H9 (cell line): Measurements from ENCODE around the gene ABHD17B. TPM values are rescaled to one million over a fixed set of nuclear protein-coding genes. Genes with fewer than 3 reads are reported as not detected.

Source experiments
- DNase-seq: peaks from one replicate; pipeline ENCODE4 v3.0.0-alpha.2; 2017
- H2AFZ ChIP-seq: one replicate; pipeline ENCODE4 v1.6.1; 2013; ENCODE audit warnings: mild to moderate bottlenecking, low read length, control low read depth, moderate library complexity
- H2AK5ac ChIP-seq: 2 replicates; pipeline ENCODE4 v1.6.1; 2013; ENCODE audit warnings: low read length, control low read depth, mixed read lengths; ENCODE audit not compliant: insufficient read length
- H2BK120ac ChIP-seq: one replicate; pipeline ENCODE4 v1.6.1; 2013; ENCODE audit warnings: low read depth, mild to moderate bottlenecking, low read length, control low read depth, inconsistent platforms; ENCODE audit not compliant: poor library complexity, severe bottlenecking
- H2BK12ac ChIP-seq: 2 replicates; pipeline ENCODE4 v1.6.1; 2013; ENCODE audit warnings: low read length, control low read depth, mixed read lengths, low read depth; ENCODE audit not compliant: insufficient read length
- H2BK15ac ChIP-seq: 2 replicates; pipeline ENCODE4 v1.6.1; 2013; ENCODE audit warnings: low read depth, low read length, control low read depth
- H2BK20ac ChIP-seq: one replicate; pipeline ENCODE4 v1.6.1; 2013; ENCODE audit warnings: low read depth, mild to moderate bottlenecking, low read length, control low read depth, inconsistent platforms; ENCODE audit not compliant: poor library complexity, severe bottlenecking
- H2BK5ac ChIP-seq: 2 replicates; pipeline ENCODE4 v1.6.1; 2013; ENCODE audit warnings: low read length, control low read depth, mixed read lengths; ENCODE audit not compliant: insufficient read length
- H3K14ac ChIP-seq: 2 replicates; pipeline ENCODE4 v1.6.1; 2013; ENCODE audit warnings: low read length, control low read depth; ENCODE audit not compliant: insufficient read depth
- H3K18ac ChIP-seq: 2 replicates; pipeline ENCODE4 v1.6.1; 2013; ENCODE audit warnings: low read depth, mild to moderate bottlenecking, mixed read lengths, low read length, control low read depth; ENCODE audit not compliant: insufficient read length
- H3K23ac ChIP-seq: 2 replicates; pipeline ENCODE4 v1.6.1; 2013; ENCODE audit warnings: low read length, control low read depth, mixed read lengths, low read depth; ENCODE audit not compliant: insufficient read length
- H3K23me2 ChIP-seq: 2 replicates; pipeline ENCODE4 v1.6.1; 2013; ENCODE audit warnings: low read depth, mild to moderate bottlenecking, mixed read lengths, low read length, control low read depth; ENCODE audit not compliant: insufficient read length, poor library complexity, severe bottlenecking
- H3K27ac ChIP-seq: 2 replicates; pipeline ENCODE4 v1.5.1; 2013; ENCODE audit warnings: low read length, control low read depth, mixed read lengths, low read depth; ENCODE audit not compliant: insufficient read length
- H3K27me3 ChIP-seq: 2 replicates; pipeline ENCODE4 v1.6.1; 2013; ENCODE audit warnings: low read length, control low read depth, inconsistent platforms; ENCODE audit not compliant: insufficient read depth
- H3K4ac ChIP-seq: 2 replicates; pipeline ENCODE4 v1.6.1; 2013; ENCODE audit warnings: low read depth, mild to moderate bottlenecking, control low read depth, inconsistent platforms, low read length, moderate library complexity
- H3K4me1 ChIP-seq: 2 replicates; pipeline ENCODE4 v1.6.1; 2013; ENCODE audit warnings: low read length, control low read depth, inconsistent platforms; ENCODE audit not compliant: insufficient read depth
- H3K4me2 ChIP-seq: 2 replicates; pipeline ENCODE4 v1.6.1; 2013; ENCODE audit warnings: low read length, control low read depth, mixed read lengths; ENCODE audit not compliant: insufficient read length, insufficient read depth
- H3K56ac ChIP-seq: 2 replicates; pipeline ENCODE4 v1.6.1; 2013; ENCODE audit warnings: low read depth, mild to moderate bottlenecking, mixed read lengths, low read length, control low read depth; ENCODE audit not compliant: insufficient read length
- H3K79me1 ChIP-seq: 2 replicates; pipeline ENCODE4 v1.6.1; 2013; ENCODE audit warnings: low read depth, mild to moderate bottlenecking, moderate library complexity, low read length, control low read depth, inconsistent platforms; ENCODE audit not compliant: insufficient read depth, poor library complexity, severe bottlenecking
- H3K79me2 ChIP-seq: 2 replicates; pipeline ENCODE4 v1.6.1; 2013; ENCODE audit warnings: low read length, control low read depth, inconsistent platforms; ENCODE audit not compliant: insufficient read depth
- H3K9ac ChIP-seq: 2 replicates; pipeline ENCODE4 v1.6.1; 2013; ENCODE audit warnings: low read length, control low read depth, mixed read lengths; ENCODE audit not compliant: insufficient read length; ENCODE audit errors: extremely low read depth
- H3K9me3 ChIP-seq: one replicate; pipeline ENCODE4 v1.6.1; 2013; ENCODE audit warnings: low read depth, low read length, inconsistent platforms; ENCODE audit not compliant: control insufficient read depth
- H3T11ph ChIP-seq: one replicate; pipeline ENCODE4 v1.6.1; 2013; ENCODE audit warnings: mild to moderate bottlenecking, low read length, control low read depth, inconsistent platforms
- H4K20me1 ChIP-seq: one replicate; pipeline ENCODE4 v1.6.1; 2013; ENCODE audit not compliant: control insufficient read depth, insufficient read length, insufficient read depth
- H4K5ac ChIP-seq: 2 replicates; pipeline ENCODE4 v1.6.1; 2013; ENCODE audit warnings: low read depth, mild to moderate bottlenecking, mixed read lengths, low read length, control low read depth; ENCODE audit not compliant: insufficient read length
- H4K8ac ChIP-seq: replicated peaks from 2 replicates; pipeline ENCODE4 v1.6.1; 2013; ENCODE audit warnings: low read length, control low read depth, mixed read lengths, low read depth; ENCODE audit not compliant: insufficient read length
- H4K91ac ChIP-seq: 2 replicates; pipeline ENCODE4 v1.6.1; 2013; ENCODE audit warnings: low read depth, mild to moderate bottlenecking, moderate library complexity, mixed read lengths, low read length, control low read depth; ENCODE audit not compliant: insufficient read length
- H3K27ac Mint-ChIP-seq, 3 experiments: 2 replicates in 2 of 3; 3 replicates in 1 of 3; pipeline ENCODE4 v1.8.0; 2020 to 2021; ENCODE audit warnings: mixed read lengths in 3 of 3, mild to moderate bottlenecking in 1 of 3, moderate library complexity in 1 of 3
- H3K27me3 Mint-ChIP-seq: 2 replicates; pipeline ENCODE4 v1.8.0; 2021; ENCODE audit warnings: low read depth, mild to moderate bottlenecking, moderate library complexity, mixed read lengths
- H3K36me3 Mint-ChIP-seq, 3 experiments: 2 replicates in 2 of 3; 3 replicates in 1 of 3; pipeline ENCODE4 v1.8.0; 2020 to 2021; ENCODE audit warnings: low read depth in 3 of 3, mixed read lengths in 3 of 3; ENCODE audit not compliant: insufficient read depth in 1 of 3
- H3K4me1 Mint-ChIP-seq, 2 experiments: 2 replicates each; pipeline ENCODE4 v1.8.0; 2020; ENCODE audit warnings: mixed read lengths in 2 of 2
- H3K4me3 Mint-ChIP-seq, 2 experiments: 2 replicates in 1 of 2; 3 replicates in 1 of 2; pipeline ENCODE4 v1.8.0; 2020 to 2021; ENCODE audit warnings: mild to moderate bottlenecking in 2 of 2, mixed read lengths in 2 of 2, moderate library complexity in 1 of 2
- H3K9me3 Mint-ChIP-seq, 2 experiments: 2 replicates in 1 of 2; 3 replicates in 1 of 2; pipeline ENCODE4 v1.8.0; 2020; ENCODE audit warnings: mild to moderate bottlenecking in 2 of 2, mixed read lengths in 2 of 2, moderate library complexity in 1 of 2
- CTCF ChIP-seq: fragments of 200-600 bp; sonication (generic); conservative IDR thresholded peaks from 3 replicates; pipeline ENCODE4 v1.8.0; 2021; ENCODE audit warnings: antibody characterized with exemption, mild to moderate bottlenecking
- WGBS: extraction: QIAGEN DNeasy Blood & Tissue Kit; methylation state at CpG from one replicate; pipeline ENCODE4 v1.1.7; 2013; ENCODE audit warnings: missing lambda C conversion rate, low lambda C conversion rate, mixed read lengths; ENCODE audit not compliant: insufficient read length; ENCODE audit errors: extremely low coverage; 5-methylcytosine and 5-hydroxymethylcytosine counted together
- total RNA-seq: library from RNA; stranded (reverse); gene quantifications from 2 replicates; pipeline ENCODE4 v1.2.1, GENCODE V29; 2021

The ABHD17B gene
- total RNA-seq, 1 experiment from 2014 or later = 67.6 TPM

GRCh38 chr9:71839668-71840067 is 71.3 kb downstream of the ABHD17B start:
- H3T11ph ChIP-seq = no peak overlapping the region
- Mint-ChIP-seq H3K4me3 (no peak overlapping the region), H3K27me3 (peaks cover 2% of the 10 kb centered on the region), H3K4me1 (no peaks in the 10 kb centered on the region), H3K36me3 (peaks cover 0 to 16% (median 1%) of the 10 kb centered on the region in 3 experiments; a peak in 3 of 7 replicates), H3K9me3 (peaks cover 14 to 15% of the 10 kb centered on the region in 2 experiments; a peak in 4 of 5 replicates), H3K27ac (no peak overlapping the region)
- no peak overlapping the region for H2BK120ac ChIP-seq
- 100% methylated on average over 1 of the region's 5 CpGs for WGBS
- no peaks in the 10 kb centered on the region for H3K9me3 ChIP-seq
- DNase-seq = no peak
- H3K4me2 ChIP-seq = no peak overlapping the region
- no peak overlapping the region for H2BK5ac ChIP-seq
- no peak overlapping the region for H4K5ac ChIP-seq
- no peaks in the 10 kb centered on the region for H3K4me1 ChIP-seq
- H2AK5ac ChIP-seq = no peak overlapping the region
- no peaks in the 10 kb centered on the region for H3K27me3 ChIP-seq
- H4K8ac ChIP-seq = no peak overlapping the region
- H3K23me2 ChIP-seq = no peaks in the 10 kb centered on the region
- no peak overlapping the region for H2BK12ac ChIP-seq
- H3K79me2 ChIP-seq = no peaks in the 10 kb centered on the region
- no peak overlapping the region for H3K27ac ChIP-seq
- H4K20me1 ChIP-seq = no peaks in the 10 kb centered on the region
- no peak overlapping the region for H3K4ac ChIP-seq
- H3K9ac ChIP-seq = no peak overlapping the region
- no peak overlapping the region for H4K91ac ChIP-seq
- H2BK20ac ChIP-seq = no peak overlapping the region
- no peak overlapping the region for H2AFZ ChIP-seq
- H3K23ac ChIP-seq = no peak overlapping the region
- no peak overlapping the region for H3K18ac ChIP-seq
- H3K79me1 ChIP-seq = no peaks in the 10 kb centered on the region
- no peak overlapping the region for H2BK15ac ChIP-seq
- H3K14ac ChIP-seq = no peak overlapping the region
- no peak overlapping the region for H3K56ac ChIP-seq
- TF ChIP-seq CTCF = no peak
